Measurements from ENCODE around the gene ABCB10.

ABCB10 gene

GRCh38 chr1:229539863-229540506 is 18.5 kb downstream of the ABCB10 start:
- no peak for TF ChIP-seq ZFX (IDR thresholded peaks at IDR 0.05)
- TF ChIP-seq CTCF (conservative IDR thresholded peaks at IDR 0.05) = no peak
- H3K27ac ChIP-seq = no peak overlapping the region

GRCh38 chr1:229538945-229539344 is 19.6 kb downstream of the ABCB10 start:
- H3K27ac ChIP-seq = no peak overlapping the region
- TF ChIP-seq CTCF (conservative IDR thresholded peaks at IDR 0.05) = no peak
- no peak for TF ChIP-seq ZFX (IDR thresholded peaks at IDR 0.05)

GRCh38 chr1:229537894-229538293 is 20.6 kb downstream of the ABCB10 start:
- TF ChIP-seq CTCF (conservative IDR thresholded peaks at IDR 0.05) = no peak
- TF ChIP-seq ZFX (IDR thresholded peaks at IDR 0.05) = no peak
- H3K27ac ChIP-seq = no peak overlapping the region

GRCh38 chr1:229536982-229537381 is 21.5 kb downstream of the ABCB10 start:
- no peak for TF ChIP-seq CTCF (conservative IDR thresholded peaks at IDR 0.05)
- TF ChIP-seq ZFX (IDR thresholded peaks at IDR 0.05) = no peak

GRCh38 chr1:229535230-229535629 is 23.3 kb downstream of the ABCB10 start:
- H3K27ac ChIP-seq = no peak overlapping the region
- no peak for TF ChIP-seq ZFX (IDR thresholded peaks at IDR 0.05)

More at GRCh38 chr1:229536982-229537381, 21.5 kb downstream of the ABCB10 start:
- H3K27ac ChIP-seq = no peak overlapping the region

- no peak overlapping the region for H3K27ac ChIP-seq
- TF ChIP-seq CTCF (conservative IDR thresholded peaks at IDR 0.05) (no peak), ZFX (IDR thresholded peaks at IDR 0.05) (no peak)
Measured at GRCh38 chr1:229531326-229531725, 27.2 kb downstream of the ABCB10 start.

- TF ChIP-seq CTCF (conservative IDR thresholded peaks at IDR 0.05) (no peak), ZFX (IDR thresholded peaks at IDR 0.05) (no peak)
- no peak overlapping the region for H3K27ac ChIP-seq
Measured at GRCh38 chr1:229529639-229530038, 28.9 kb downstream of the ABCB10 start.

- no peak overlapping the region for H3K27ac ChIP-seq
- TF ChIP-seq CTCF (conservative IDR thresholded peaks at IDR 0.05) (no peak), ZFX (IDR thresholded peaks at IDR 0.05) (no peak)
Measured at GRCh38 chr1:229526695-229527094, 31.8 kb downstream of the ABCB10 start.
